Uterus (tissue), 4 donors: ENCODE data around the gene HORMAD2. TPM values are rescaled to one million over a fixed set of nuclear protein-coding genes. Genes with fewer than 3 reads are reported as not detected.
"Not testable (repeated sequence)": the region's sequence is repeated elsewhere in the genome, so short reads cannot be mapped to it uniquely, and the experiment has no call there.

Experiments used
- DNase-seq, 2 donors: peaks; one replicate each; pipeline ENCODE4 v3.0.0-alpha.2; 2019 to 2020
- H3K27ac ChIP-seq, 2 donors: fragments of 200-600 bp; sonication (generic); 1 replicate in 1 of 2; 2 replicates in 1 of 2; pipeline ENCODE4 v1.5.1; 2016 to 2018
- H3K27me3 ChIP-seq, 2 donors: fragments of 200-600 bp; sonication (generic); one replicate each; pipeline ENCODE4 v1.5.1; 2018 to 2019; ENCODE audit warnings: control low read depth in 1 of 2
- H3K36me3 ChIP-seq, 2 donors: fragments of 200-600 bp; sonication (generic); one replicate each; pipeline ENCODE4 v1.5.1; 2019; ENCODE audit warnings: control low read depth in 1 of 2
- H3K4me1 ChIP-seq, 2 donors: fragments of 200-600 bp; sonication (generic); one replicate each; pipeline ENCODE4 v1.5.1; 2018 to 2019; ENCODE audit warnings: control low read depth in 1 of 2
- H3K4me3 ChIP-seq, 2 donors: fragments of 200-600 bp; sonication (generic); 1 replicate in 1 of 2; 2 replicates in 1 of 2; pipeline ENCODE4 v1.5.1; 2018 to 2019; ENCODE audit warnings: mild to moderate bottlenecking in 1 of 2
- H3K9me3 ChIP-seq, 2 donors: fragments of 200-600 bp; sonication (generic); one replicate each; pipeline ENCODE4 v1.5.1; 2019; ENCODE audit warnings: control low read depth in 1 of 2
- POLR2A ChIP-seq, 2 donors: fragments of 450-650 bp; IDR thresholded peaks; one replicate each; pipeline ENCODE4 v1.6.1; 2016; ENCODE audit warnings: antibody characterized with exemption in 2 of 2, mild to moderate bottlenecking in 1 of 2, moderate library complexity in 1 of 2
- intact Hi-C: fragments of 100-400 bp; cut with DNase I; formaldehyde crosslinking; loops from one replicate; pipeline ENCODE4 v1.15.1; 2023; ENCODE audit warnings: low total_unique reads
- total RNA-seq, 4 donors: library from RNA; depleted of rRNA in 3 of 4; stranded (reverse); fragments of >200 nt in 3 of 4; gene quantifications; one replicate each; pipeline versions ENCODE4 v1.1.0 to v1.2.4, GENCODE V29; 2014 to 2023
- TF ChIP-seq, protein P1 (sequence below), 4 experiments: fragments of 200-600 bp in 2 of 4; fragments of 450-650 bp in 2 of 4; sonication (generic) in 2 of 4; IDR thresholded peaks; one replicate each; pipeline ENCODE4 v1.5.1; 2016 to 2019; ENCODE audit warnings: antibody characterized with exemption in 4 of 4, mild to moderate bottlenecking in 2 of 4, moderate library complexity in 1 of 4
- donor health status: DM: yes; HTN: yes; CAD: no.

Gene HORMAD2
- total RNA-seq, 4 donors from 2014 or later: not detected

DNA sequence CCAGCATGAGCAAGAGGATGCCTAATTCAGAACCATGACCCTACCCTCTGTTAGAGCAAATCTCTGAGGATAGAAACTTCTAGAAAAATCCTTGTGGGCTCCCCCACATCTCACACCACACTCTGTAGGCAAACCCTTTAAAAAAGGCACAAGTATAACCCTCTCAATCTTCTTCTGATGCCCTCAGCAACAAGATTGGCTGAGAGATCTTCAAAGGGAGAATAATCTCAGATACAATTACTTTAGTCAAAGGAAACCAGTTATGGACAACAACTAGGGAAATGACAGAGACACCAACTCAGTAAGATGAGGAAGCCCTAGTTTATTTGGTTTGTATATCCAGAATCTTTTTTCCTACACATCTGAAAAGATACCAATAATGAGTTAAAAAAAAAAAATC, 117.1 kb downstream of the HORMAD2 start:
- intact Hi-C loops: no loop called here
- DNase-seq: no peak
- H3K4me3 ChIP-seq: no peak overlapping the region
- H3K36me3 ChIP-seq: no peaks in the 10 kb centered on the region
- H3K27me3 ChIP-seq: no peaks in the 10 kb centered on the region
- H3K4me1 ChIP-seq: no peaks in the 10 kb centered on the region
- TF ChIP-seq, protein P1, sequence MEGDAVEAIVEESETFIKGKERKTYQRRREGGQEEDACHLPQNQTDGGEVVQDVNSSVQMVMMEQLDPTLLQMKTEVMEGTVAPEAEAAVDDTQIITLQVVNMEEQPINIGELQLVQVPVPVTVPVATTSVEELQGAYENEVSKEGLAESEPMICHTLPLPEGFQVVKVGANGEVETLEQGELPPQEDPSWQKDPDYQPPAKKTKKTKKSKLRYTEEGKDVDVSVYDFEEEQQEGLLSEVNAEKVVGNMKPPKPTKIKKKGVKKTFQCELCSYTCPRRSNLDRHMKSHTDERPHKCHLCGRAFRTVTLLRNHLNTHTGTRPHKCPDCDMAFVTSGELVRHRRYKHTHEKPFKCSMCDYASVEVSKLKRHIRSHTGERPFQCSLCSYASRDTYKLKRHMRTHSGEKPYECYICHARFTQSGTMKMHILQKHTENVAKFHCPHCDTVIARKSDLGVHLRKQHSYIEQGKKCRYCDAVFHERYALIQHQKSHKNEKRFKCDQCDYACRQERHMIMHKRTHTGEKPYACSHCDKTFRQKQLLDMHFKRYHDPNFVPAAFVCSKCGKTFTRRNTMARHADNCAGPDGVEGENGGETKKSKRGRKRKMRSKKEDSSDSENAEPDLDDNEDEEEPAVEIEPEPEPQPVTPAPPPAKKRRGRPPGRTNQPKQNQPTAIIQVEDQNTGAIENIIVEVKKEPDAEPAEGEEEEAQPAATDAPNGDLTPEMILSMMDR (IDR thresholded peaks at IDR 0.05): no peak
- H3K9me3 ChIP-seq: no peaks in the 10 kb centered on the region
- peak overlapping the region; percentile 72 to 80 for H3K27ac ChIP-seq

DNA sequence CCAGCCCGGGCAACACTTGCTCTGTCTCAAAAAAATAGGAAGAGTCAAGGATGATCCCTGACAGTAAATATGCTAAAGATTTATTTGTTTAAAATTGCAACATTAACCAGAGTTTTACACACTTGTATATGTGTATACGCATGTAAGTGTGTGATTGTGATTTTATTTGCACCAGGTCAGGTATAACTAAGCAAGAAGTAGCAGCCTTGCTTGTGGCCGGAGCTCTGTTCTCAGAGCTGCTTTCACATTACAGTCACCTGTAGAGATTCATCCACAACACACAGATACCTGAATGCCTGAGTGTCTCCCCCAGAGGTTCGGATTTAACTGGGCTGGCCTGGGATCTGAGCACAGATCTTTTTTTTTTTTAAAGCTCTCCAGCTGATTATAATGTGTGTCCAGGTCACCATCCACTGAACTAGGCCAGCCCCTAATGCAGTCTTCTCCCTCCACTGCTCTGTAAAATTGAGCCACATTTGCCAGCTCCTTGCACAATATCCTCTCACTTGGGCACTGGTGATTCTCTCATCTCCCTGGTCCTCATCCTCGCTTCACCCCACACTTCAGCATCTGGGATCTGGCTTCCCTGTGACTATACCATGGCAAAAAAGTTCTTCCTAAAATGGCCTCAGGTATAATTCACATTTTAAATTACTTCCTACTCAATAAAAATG, 118.0 kb downstream of the HORMAD2 start:
- no peak for DNase-seq
- no peaks in the 10 kb centered on the region for H3K36me3 ChIP-seq
- H3K4me1 ChIP-seq: no peaks in the 10 kb centered on the region
- no peak overlapping the region for H3K4me3 ChIP-seq
- H3K9me3 ChIP-seq: no peaks in the 10 kb centered on the region
- H3K27me3 ChIP-seq: no peaks in the 10 kb centered on the region
- TF ChIP-seq, protein P1 (IDR thresholded peaks at IDR 0.05): no peak
- no peak for TF ChIP-seq POLR2A (IDR thresholded peaks at IDR 0.05)
- intact Hi-C loops: no loop called here
- no peak overlapping the region for H3K27ac ChIP-seq

DNA sequence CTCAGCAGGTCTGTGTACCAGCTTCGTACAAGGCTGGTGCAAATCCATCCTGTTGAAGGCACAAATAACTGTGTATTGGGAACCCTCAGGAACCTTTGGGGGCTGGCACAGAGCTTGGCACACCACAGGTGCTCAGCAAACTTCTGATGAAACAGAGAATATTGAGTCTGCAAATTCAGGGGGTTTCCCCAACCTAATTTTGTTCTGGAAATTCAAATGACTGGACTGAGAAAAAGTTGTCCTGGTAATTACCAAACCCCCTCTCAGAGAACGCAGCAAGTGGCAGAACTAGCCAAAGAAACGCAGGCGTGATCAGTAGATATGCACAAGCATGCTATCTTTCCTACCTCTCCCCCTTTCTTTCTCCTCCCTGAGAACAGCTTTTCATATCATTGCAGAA, 118.7 kb downstream of the HORMAD2 start:
- Histone ChIP-seq H3K4me1 (no peaks in the 10 kb centered on the region), H3K27me3 (no peaks in the 10 kb centered on the region), H3K27ac (no peak overlapping the region), H3K9me3 (no peaks in the 10 kb centered on the region), H3K36me3 (no peaks in the 10 kb centered on the region), H3K4me3 (no peak overlapping the region)
- DNase-seq: no peak
- TF ChIP-seq POLR2A (IDR thresholded peaks at IDR 0.05): no peak
- TF ChIP-seq, protein P1 (IDR thresholded peaks at IDR 0.05): no peak
- intact Hi-C loops: no loop called here

DNA sequence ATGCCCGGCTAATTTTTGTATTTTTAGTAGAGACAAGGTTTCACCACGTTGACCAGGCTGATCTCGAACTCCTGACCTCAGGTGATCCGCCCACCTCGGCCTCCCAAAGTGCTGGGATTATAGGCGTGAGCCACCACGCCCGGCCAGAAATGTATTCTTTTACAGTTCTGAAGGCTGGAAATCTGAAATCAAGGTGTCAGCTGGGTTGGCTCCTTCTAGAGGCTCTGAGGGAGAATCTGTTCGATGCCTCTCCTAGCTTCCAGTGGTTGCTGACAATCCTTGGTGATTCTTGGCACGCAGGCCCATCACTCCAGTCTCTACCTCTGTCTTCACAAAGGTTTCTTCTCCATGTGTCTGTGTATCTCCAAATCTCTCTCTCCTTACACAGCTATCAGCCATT, 120.6 kb downstream of the HORMAD2 start:
- DNase-seq, H3K36me3 ChIP-seq, H3K27me3 ChIP-seq, intact Hi-C loops, H3K4me3 ChIP-seq, H3K9me3 ChIP-seq: not testable (repeated sequence)
- peaks cover 10 to 12% of the 10 kb centered on the region in 2 donors for H3K4me1 ChIP-seq
- peak overlapping the region in 1 of 2 donors; percentile 21 for H3K27ac ChIP-seq

DNA sequence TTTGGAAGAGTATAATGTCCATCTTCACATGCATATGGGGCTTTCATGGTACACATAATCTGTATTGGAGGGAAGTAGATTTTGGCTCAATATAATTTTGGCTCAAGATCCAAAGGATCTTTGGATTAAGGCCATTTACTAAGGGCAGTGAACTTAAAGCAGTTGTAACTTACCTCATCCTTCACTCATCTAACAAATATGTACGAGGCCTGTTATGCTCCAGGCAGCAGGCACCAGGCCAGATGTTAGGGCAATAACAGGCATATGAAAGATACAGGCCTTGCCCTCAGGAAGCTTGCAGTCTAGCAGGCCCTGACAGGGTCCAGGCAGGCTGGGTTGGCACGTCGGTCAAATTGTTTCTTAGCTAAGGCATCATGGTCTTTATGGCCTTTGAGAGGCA, 121.7 kb downstream of the HORMAD2 start:
- Histone ChIP-seq H3K36me3 (no peaks in the 10 kb centered on the region), H3K4me1 (peaks cover 10 to 16% of the 10 kb centered on the region in 2 donors), H3K27ac (peak overlapping the region; percentile 74 to 81), H3K4me3 (no peak overlapping the region), H3K27me3 (no peaks in the 10 kb centered on the region), H3K9me3 (no peaks in the 10 kb centered on the region)
- no peak for DNase-seq
- TF ChIP-seq, protein P1 (IDR thresholded peaks at IDR 0.05): no peak
- no peak for TF ChIP-seq POLR2A (IDR thresholded peaks at IDR 0.05)
- intact Hi-C loops: no loop called here
